DND-41 (cell line): Measurements from ENCODE around the gene GPR42.

ENCODE experiments used
- ATAC-seq: fragments of 200-7000 bp; cut with Tn5 transposase; 3 replicates; pipeline ENCODE4 v1.9.1; 2021; ENCODE audit warnings: low read depth; ENCODE audit not compliant: insufficient read depth
- DNase-seq: peaks from one replicate; pipeline ENCODE4 v3.0.0-alpha.2; 2020
- H2AFZ ChIP-seq: 2 replicates; pipeline ENCODE4 v1.6.0; 2012; ENCODE audit warnings: low read depth, low read length
- H3K27ac ChIP-seq: 2 replicates; pipeline ENCODE4 v1.5.1; 2012; ENCODE audit warnings: low read length, inconsistent platforms
- H3K27me3 ChIP-seq: fragments of 200-600 bp; sonication (generic); 2 replicates; pipeline ENCODE4 v1.6.0; 2012; ENCODE audit warnings: low read length, mild to moderate bottlenecking, inconsistent platforms; ENCODE audit not compliant: insufficient read depth, poor library complexity
- H3K36me3 ChIP-seq: 2 replicates; pipeline ENCODE4 v1.5.1; 2012; ENCODE audit warnings: low read length, inconsistent platforms; ENCODE audit not compliant: insufficient read depth
- H3K4me1 ChIP-seq: 2 replicates; pipeline ENCODE4 v1.5.1; 2012; ENCODE audit warnings: mild to moderate bottlenecking, low read length; ENCODE audit not compliant: insufficient read depth
- H3K4me2 ChIP-seq: 2 replicates; pipeline ENCODE4 v1.6.0; 2012; ENCODE audit warnings: mild to moderate bottlenecking, moderate library complexity, low read length, inconsistent platforms; ENCODE audit not compliant: insufficient read depth
- H3K4me3 ChIP-seq, 2 experiments: fragments of 200-600 bp in 1 of 2; shearing (Covaris generic) in 1 of 2; 2 replicates each; pipeline ENCODE4 v1.5.1; 2012 to 2016; ENCODE audit warnings: inconsistent platforms in 2 of 2, low read length in 2 of 2, mild to moderate bottlenecking in 2 of 2, low read depth in 1 of 2, moderate library complexity in 1 of 2
- H3K79me2 ChIP-seq: 2 replicates; pipeline ENCODE4 v1.6.0; 2012; ENCODE audit warnings: low read length, inconsistent platforms; ENCODE audit not compliant: insufficient read depth
- H3K9ac ChIP-seq: 2 replicates; pipeline ENCODE4 v1.6.0; 2012; ENCODE audit warnings: low read depth, mild to moderate bottlenecking, inconsistent platforms, low read length, moderate library complexity
- H3K9me3 ChIP-seq: 2 replicates; pipeline ENCODE4 v1.5.1; 2012; ENCODE audit warnings: low read length, moderate library complexity, mild to moderate bottlenecking, inconsistent platforms; ENCODE audit not compliant: insufficient read depth, severe bottlenecking
- H4K20me1 ChIP-seq: 2 replicates; pipeline ENCODE4 v1.6.0; 2012; ENCODE audit warnings: low read length; ENCODE audit not compliant: insufficient read depth
- EZH2 ChIP-seq: IDR thresholded peaks from 3 replicates; pipeline ENCODE4 v1.6.1; 2012; ENCODE audit warnings: borderline replicate concordance, low read depth, mild to moderate bottlenecking, moderate library complexity, low read length, inconsistent platforms; ENCODE audit not compliant: severe bottlenecking
- TF ChIP-seq, protein P1 (sequence below): IDR thresholded peaks from 2 replicates; pipeline ENCODE4 v1.5.1; 2012; ENCODE audit warnings: borderline replicate concordance, low read length, moderate library complexity, mild to moderate bottlenecking; ENCODE audit not compliant: poor library complexity, severe bottlenecking; ENCODE audit errors: extremely low read depth

GPR42 gene

DNA sequence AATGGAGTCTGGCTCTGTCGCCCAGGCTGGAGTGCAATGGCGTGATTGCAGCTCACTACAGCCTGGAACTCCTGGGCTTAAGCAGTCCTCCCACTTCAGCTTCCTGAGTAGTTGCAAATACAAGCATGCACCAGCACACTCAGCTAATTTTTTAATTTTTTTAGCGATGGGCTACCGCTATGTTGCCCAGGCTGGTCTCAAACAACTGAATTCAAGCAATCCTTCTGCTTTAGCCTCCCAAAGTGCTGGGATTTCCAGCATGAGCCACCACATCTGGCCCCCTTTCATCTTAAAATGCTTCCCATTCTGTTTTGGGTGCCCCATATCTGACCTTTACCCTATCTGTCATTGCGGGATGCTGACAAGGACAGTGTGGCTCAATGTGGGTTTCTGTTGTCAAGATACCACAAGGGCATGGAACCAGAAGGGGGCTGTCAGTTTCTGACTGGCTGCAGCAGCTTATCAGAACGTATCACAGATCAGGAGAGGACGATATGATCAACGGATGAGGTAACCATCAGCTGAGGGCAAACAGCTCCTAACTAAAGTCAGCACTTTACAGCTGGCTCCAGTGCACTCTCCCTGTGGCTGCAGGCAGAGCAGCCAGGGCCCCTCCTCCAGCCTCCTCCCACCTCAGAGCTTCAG is 32.4 kb downstream of the GPR42 start:
- no peak for DNase-seq
- Histone ChIP-seq H3K36me3 (no peaks in the 10 kb centered on the region), H2AFZ (no peak overlapping the region), H4K20me1 (no peaks in the 10 kb centered on the region), H3K9me3 (no peaks in the 10 kb centered on the region), H3K4me1 (no peaks in the 10 kb centered on the region), H3K79me2 (no peaks in the 10 kb centered on the region), H3K27me3 (peaks cover 3% of the 10 kb centered on the region), H3K9ac (no peak overlapping the region), H3K4me3 (no peak overlapping the region), H3K27ac (no peak overlapping the region), H3K4me2 (no peak overlapping the region)
- no peak for ATAC-seq
- TF ChIP-seq, protein P1, sequence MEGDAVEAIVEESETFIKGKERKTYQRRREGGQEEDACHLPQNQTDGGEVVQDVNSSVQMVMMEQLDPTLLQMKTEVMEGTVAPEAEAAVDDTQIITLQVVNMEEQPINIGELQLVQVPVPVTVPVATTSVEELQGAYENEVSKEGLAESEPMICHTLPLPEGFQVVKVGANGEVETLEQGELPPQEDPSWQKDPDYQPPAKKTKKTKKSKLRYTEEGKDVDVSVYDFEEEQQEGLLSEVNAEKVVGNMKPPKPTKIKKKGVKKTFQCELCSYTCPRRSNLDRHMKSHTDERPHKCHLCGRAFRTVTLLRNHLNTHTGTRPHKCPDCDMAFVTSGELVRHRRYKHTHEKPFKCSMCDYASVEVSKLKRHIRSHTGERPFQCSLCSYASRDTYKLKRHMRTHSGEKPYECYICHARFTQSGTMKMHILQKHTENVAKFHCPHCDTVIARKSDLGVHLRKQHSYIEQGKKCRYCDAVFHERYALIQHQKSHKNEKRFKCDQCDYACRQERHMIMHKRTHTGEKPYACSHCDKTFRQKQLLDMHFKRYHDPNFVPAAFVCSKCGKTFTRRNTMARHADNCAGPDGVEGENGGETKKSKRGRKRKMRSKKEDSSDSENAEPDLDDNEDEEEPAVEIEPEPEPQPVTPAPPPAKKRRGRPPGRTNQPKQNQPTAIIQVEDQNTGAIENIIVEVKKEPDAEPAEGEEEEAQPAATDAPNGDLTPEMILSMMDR = no peak
- no peak for TF ChIP-seq EZH2

DNA sequence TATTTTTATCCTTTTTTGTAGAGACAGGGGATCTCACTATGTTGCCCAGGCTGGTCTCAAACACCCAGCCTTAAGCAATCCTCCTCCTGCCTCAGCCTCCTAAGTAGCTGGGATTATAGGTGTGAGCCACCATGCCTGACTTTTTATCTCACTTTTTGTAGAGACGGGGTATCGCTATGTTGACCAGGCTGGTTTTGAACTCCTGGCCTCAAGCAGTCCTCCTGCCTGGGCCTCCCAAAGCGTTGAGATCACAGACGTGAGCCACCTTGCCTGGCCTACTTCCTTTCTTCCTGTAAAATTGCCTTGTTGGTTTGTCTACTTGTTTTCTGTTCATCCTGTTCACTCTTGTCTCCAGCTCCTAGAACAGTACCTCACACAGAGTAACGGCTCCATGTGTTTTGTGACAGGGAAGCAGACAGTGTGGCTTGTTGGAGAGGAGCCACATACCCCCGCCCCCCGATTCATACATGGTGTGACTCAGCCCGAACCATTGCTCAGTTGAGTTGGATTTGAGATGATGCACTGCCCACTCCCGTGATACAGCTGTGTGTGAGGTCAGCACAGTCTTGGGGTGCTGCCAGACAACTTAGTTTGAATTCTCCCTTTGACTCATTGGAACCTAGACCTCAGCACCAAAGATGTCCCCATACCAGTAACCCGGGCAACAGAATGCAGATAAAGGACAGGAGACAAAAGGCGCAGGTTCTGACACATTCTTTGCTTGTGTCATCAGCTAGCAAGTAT is 34.2 kb downstream of the GPR42 start:
- no peak overlapping the region for H2AFZ ChIP-seq
- no peaks in the 10 kb centered on the region for H4K20me1 ChIP-seq
- ATAC-seq (no peak), DNase-seq (no peak)
- H3K4me3 ChIP-seq = no peak overlapping the region
- TF ChIP-seq, protein P1 = no peak
- no peak for TF ChIP-seq EZH2
- H3K79me2 ChIP-seq = no peaks in the 10 kb centered on the region
- H3K4me2 ChIP-seq = no peak overlapping the region
- no peak overlapping the region for H3K9ac ChIP-seq
- H3K9me3 ChIP-seq = no peaks in the 10 kb centered on the region
- no peaks in the 10 kb centered on the region for H3K27me3 ChIP-seq
- no peak overlapping the region for H3K27ac ChIP-seq
- H3K36me3 ChIP-seq = no peaks in the 10 kb centered on the region
- no peaks in the 10 kb centered on the region for H3K4me1 ChIP-seq

- Histone ChIP-seq H4K20me1 (no peaks in the 10 kb centered on the region), H2AFZ (no peak overlapping the region), H3K4me1 (no peaks in the 10 kb centered on the region), H3K9me3 (no peaks in the 10 kb centered on the region), H3K27ac (no peak overlapping the region), H3K4me3 (no peak overlapping the region), H3K9ac (no peak overlapping the region), H3K79me2 (no peaks in the 10 kb centered on the region), H3K27me3 (no peaks in the 10 kb centered on the region), H3K4me2 (no peak overlapping the region), H3K36me3 (no peaks in the 10 kb centered on the region)
- no peak for DNase-seq
- ATAC-seq = no peak
- TF ChIP-seq, protein P1 = no peak
- TF ChIP-seq EZH2 = no peak
These were observed 36.8 kb downstream of the GPR42 start for GRCh38 chr19:35407619-35408018.
